Right cardiac atrium (tissue), 5 donors: ENCODE results near the gene ABCA13. TPM values are rescaled to one million over a fixed set of nuclear protein-coding genes. Genes with fewer than 3 reads are reported as not detected.
A peak's percentile ranks its signal among the peaks of the same experiment; 100 is the strongest.

Experiments
- ATAC-seq, 2 donors: fragments of 200-7000 bp; cut with Tn5 transposase; one replicate each; pipeline versions ENCODE4 v1.8.0 to v1.9.1; 2020; ENCODE audit warnings: moderate library complexity in 2 of 2, mild to moderate bottlenecking in 1 of 2
- DNase-seq, 3 donors: peaks; one replicate each; pipeline ENCODE4 v3.0.0-alpha.2; 2020
- H3K27ac ChIP-seq: one replicate; pipeline ENCODE4 v1.5.1; 2013; ENCODE audit warnings: mild to moderate bottlenecking, low read length, control low read depth, moderate library complexity
- H3K27me3 ChIP-seq: one replicate; pipeline ENCODE4 v1.6.1; 2013; ENCODE audit not compliant: control insufficient read depth, insufficient read depth
- H3K4me1 ChIP-seq: one replicate; pipeline ENCODE4 v1.6.1; 2013; ENCODE audit warnings: low read length; ENCODE audit not compliant: control insufficient read depth, insufficient read depth
- H3K4me3 ChIP-seq: one replicate; pipeline ENCODE4 v1.5.1; 2013; ENCODE audit warnings: low read length, control low read depth
- H3K9me3 ChIP-seq: one replicate; pipeline ENCODE4 v1.6.1; 2013; ENCODE audit warnings: low read length; ENCODE audit not compliant: control insufficient read depth
- WGBS: extraction: QIAGEN DNeasy Blood & Tissue Kit; methylation state at CpG from one replicate; pipeline ENCODE4 v1.1.7; 2013; 5-methylcytosine and 5-hydroxymethylcytosine counted together
- intact Hi-C, 4 donors: fragments of 100-400 bp; cut with DNase I; formaldehyde crosslinking; loops; one replicate each; pipeline versions ENCODE4 v1.11.0 to v1.14.0; 2022 to 2023
- polyA plus RNA-seq: library from polyadenylated mRNA; stranded (reverse); fragments of 200-250 nt; gene quantifications from one replicate; pipeline ENCODE4 v1.2.3, GENCODE V29; 2013
- total RNA-seq, 4 donors: library from RNA; stranded (reverse); fragmentation: NEBNext Ultra II Directional; extraction: Animal tissue kit (Norgen Biotek cat#: 25700); gene quantifications; one replicate each; pipeline ENCODE4 v1.2.1, GENCODE V29; 2021
- donor health status: healthy with polysubstance abuse.
- donor health status: DM: no; HTN: yes; CAD: no.
- donor health status: DM: no; HTN: no; CAD: no.
- donor health status: DM: no; HTN: yes; CAD: no; lungs with severe emphysema.
- donor health status: DM: yes; HTN: yes; CAD: no.

Gene ABCA13
- total and polyA plus RNA-seq, 5 donors: not detected

DNA sequence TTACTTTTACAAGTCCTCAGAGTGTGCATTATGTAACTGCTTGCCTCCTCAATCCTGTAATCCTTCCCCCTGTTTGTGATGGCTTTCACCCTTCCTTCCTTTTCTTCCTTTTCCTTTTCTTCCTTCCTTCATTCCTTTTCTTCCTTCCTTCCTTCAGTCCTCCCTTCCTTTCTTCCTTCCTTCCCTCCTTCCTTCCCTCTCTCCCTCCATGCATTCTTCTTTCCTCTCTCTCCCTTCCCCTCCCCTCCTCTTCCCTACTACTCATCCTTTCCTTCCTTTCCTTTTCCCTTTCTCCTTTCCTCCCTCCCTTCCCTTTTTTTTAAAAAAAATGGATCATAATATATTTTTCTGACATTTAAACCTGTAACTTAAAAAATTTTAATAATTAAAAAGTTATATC, 22.2 kb upstream of the ABCA13 start:
- DNase-seq (no peak), ATAC-seq (no peak)
- Histone ChIP-seq H3K4me1 (no peaks in the 10 kb centered on the region), H3K27me3 (no peaks in the 10 kb centered on the region), H3K4me3 (no peak overlapping the region), H3K9me3 (no peaks in the 10 kb centered on the region), H3K27ac (no peak overlapping the region)
- intact Hi-C loops: no loop called here

DNA sequence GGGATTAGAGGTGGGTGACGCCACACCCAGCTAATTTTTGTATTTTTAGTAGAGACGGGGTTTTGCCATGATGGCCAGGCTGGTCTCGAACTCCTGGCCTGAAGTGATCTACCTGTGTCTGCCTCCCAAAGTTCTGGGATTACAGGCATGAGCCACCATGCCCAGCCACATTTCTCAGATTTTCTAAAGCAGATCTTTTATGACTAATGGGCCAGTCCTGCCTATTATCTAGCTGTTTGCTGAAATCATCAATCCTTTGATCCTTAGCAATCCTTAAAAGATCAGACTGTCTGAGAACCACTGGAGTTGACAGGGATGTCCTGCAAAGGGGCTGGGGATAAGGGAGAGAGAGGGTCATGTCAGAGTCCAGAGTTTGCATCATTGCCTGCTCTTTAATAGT, 21.2 kb upstream of the ABCA13 start:
- no peaks in the 10 kb centered on the region for H3K27me3 ChIP-seq
- no peak overlapping the region for H3K4me3 ChIP-seq
- no peak overlapping the region for H3K27ac ChIP-seq
- H3K4me1 ChIP-seq: no peaks in the 10 kb centered on the region
- no peak for ATAC-seq
- H3K9me3 ChIP-seq: no peaks in the 10 kb centered on the region
- no peak for DNase-seq
- 92% methylated on average over 3 of the region's 3 CpGs for WGBS
- intact Hi-C loops: no loop called here

DNA sequence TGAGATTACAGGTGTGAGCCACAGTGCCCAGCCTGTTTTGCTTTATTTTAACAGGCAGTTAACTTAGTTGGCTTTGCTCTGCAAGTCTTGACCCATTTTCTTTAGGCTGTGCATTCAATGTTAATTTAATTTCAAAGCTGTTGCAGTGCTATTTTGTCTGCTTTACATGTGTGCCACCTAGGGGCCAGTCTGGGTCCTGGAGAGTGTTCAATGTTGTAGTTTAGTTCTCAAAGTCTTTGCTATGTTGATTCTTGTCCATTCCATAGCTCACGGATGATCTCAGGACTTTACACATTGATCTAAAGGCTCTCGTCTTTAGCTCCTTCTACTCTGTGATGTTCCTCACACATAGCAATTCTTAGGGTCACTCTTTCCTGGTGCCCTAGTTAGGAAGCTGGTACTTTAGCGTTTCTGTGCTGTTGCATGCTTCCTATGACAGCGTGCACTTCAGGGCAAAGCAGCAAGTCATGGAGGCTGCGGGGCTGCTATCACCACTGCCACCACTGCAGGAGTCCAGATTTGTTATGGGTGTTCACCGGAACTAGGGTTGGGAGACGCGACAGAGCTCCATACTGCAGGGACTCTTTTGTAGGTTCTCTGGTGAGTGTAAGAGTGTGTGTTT, 16.4 kb upstream of the ABCA13 start:
- intact Hi-C loops: no loop called here
- no peak overlapping the region for H3K27ac ChIP-seq
- no peak for ATAC-seq
- H3K4me3 ChIP-seq: no peak overlapping the region
- DNase-seq: peak in 1 of 3 donors; percentile 38
- WGBS: 82% methylated on average over 8 of the region's 8 CpGs
- H3K27me3 ChIP-seq: no peaks in the 10 kb centered on the region
- H3K4me1 ChIP-seq: no peaks in the 10 kb centered on the region
- H3K9me3 ChIP-seq: no peaks in the 10 kb centered on the region

DNA sequence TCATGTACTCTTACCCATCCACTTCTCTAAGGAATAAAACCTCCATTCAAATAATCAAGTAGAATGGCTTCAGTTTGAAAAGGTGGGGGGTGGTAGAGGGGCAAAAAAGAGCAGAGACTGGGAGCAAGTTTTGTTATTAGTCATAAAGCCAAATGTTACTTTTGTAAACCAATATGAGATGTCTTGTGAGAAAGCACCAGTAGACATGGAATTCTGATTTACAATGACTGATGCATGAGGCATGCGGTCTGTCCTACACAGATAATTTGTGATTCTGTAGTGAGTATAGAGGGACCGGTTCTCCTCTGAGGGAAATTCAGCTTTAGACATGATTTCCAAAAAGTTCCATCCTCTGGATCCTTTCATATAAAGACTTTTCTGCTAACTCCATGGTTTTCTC, 12.9 kb upstream of the ABCA13 start:
- Histone ChIP-seq H3K9me3 (peaks cover 2% of the 10 kb centered on the region), H3K27ac (no peak overlapping the region), H3K27me3 (no peaks in the 10 kb centered on the region), H3K4me1 (no peaks in the 10 kb centered on the region), H3K4me3 (no peak overlapping the region)
- no peak for ATAC-seq
- no peak for DNase-seq
- WGBS: 91% methylated on average over 2 of the region's 2 CpGs
- intact Hi-C loops: no loop called here

DNA sequence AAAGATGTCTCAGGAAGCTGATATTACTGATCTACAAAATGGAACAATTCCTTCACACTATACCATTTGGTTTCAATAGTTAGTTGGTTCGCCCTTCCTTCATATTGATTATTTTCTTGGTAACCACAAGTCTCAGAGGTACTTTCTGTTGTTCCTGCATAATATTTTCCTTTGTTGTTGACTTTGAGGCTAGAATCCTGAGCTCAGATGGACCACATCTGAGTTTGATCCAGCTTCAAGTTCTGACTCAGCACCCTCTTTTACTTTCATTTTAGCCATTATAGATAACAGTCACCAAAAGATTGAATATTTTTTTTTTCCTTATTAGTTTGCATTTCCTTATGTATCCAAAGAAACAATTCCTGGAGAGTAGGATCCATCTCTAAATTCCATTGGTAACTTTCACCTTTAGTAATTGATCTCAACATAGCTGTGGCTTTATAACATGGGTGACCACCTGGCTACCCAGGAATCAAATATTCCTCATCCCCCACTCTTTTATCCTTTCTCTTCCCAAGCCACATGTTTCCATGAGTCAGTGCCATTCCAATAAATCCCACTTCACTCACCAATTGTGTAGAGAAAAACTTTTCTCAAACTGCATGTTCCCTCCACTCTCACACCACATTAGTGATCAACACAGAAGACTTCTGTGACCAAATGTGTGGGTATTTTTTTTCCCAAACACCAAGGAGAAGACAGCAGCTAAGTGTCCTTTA, 9.7 kb upstream of the ABCA13 start:
- H3K4me3 ChIP-seq: no peak overlapping the region
- no peak overlapping the region for H3K27ac ChIP-seq
- H3K9me3 ChIP-seq: peaks cover 2% of the 10 kb centered on the region
- ATAC-seq: no peak
- WGBS: 90% methylated on average over 1 of the region's 1 CpG
- H3K27me3 ChIP-seq: no peaks in the 10 kb centered on the region
- DNase-seq: no peak
- H3K4me1 ChIP-seq: no peaks in the 10 kb centered on the region
- intact Hi-C loops: no loop called here

DNA sequence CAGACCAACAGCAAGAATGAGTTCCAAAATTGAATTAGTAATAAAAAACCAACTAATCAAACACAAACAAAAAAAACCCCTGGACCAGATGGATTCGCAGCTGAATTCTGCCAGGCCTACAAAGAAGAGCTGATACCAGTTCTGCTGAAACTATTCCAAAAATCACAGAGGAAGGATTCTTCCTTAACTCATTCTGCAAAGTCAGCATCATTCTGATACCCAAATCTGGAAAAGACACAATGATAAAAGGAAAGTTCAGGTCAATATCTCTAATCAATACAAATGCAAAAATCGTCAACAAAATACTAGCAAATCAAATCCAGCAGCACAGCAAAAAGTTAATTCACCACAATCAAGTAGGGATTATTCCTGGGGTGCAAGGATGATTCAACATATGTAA, 6.1 kb upstream of the ABCA13 start:
- whole genome bisulfite sequencing: 65% methylated on average over 2 of the region's 2 CpGs
- Histone ChIP-seq H3K9me3 (peaks cover 2% of the 10 kb centered on the region), H3K27me3 (no peaks in the 10 kb centered on the region), H3K4me3 (no peak overlapping the region), H3K27ac (no peak overlapping the region), H3K4me1 (no peaks in the 10 kb centered on the region)
- DNase-seq (no peak), ATAC-seq (no peak)
- intact Hi-C loops: no loop called here

DNA sequence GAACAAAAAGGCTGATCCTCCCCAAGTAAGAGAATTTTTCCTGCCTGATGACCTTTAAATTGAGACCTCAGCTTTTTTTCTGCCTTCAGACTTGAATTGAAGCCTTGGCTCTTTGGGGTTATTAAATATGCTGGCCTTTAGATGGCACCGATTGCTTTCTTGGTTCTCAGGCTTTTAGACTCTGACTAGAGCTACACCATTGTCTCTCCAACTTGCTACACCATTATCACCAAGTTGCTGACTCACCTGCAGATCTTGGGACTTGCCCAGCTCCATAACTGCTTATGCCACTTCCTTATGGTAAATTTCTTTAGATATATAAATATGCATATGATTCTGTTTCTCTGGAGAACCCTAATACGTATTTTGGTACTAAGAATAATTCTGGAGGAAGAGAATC, 3.1 kb upstream of the ABCA13 start:
- no peak overlapping the region for H3K27ac ChIP-seq
- DNase-seq (no peak), ATAC-seq (no peak)
- 56% methylated on average over 2 of the region's 2 CpGs for WGBS
- H3K27me3 ChIP-seq: no peaks in the 10 kb centered on the region
- H3K9me3 ChIP-seq: peaks cover 2% of the 10 kb centered on the region
- H3K4me1 ChIP-seq: no peaks in the 10 kb centered on the region
- intact Hi-C loops: no loop called here
- H3K4me3 ChIP-seq: no peak overlapping the region

DNA sequence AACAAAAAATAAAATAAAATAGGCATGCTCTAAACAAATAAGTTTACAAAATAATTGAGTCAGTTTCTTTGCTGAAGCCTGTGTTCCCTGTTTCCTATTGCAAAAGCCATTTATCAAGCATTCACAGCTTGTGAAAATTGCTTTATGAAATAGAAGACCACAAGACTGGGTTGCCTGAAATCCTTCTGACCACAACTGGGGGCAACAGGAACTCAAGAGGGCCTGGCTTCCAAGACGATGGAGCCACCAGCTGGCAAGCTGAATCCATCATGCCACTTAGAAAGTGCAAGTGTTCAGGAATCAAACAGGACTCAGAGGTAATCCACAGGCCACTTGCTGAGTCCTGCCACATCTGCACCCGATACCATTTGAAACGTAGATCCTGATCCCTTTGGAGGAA, 752 bp upstream of the ABCA13 start:
- 72% methylated on average over 3 of the region's 3 CpGs for WGBS
- no peaks in the 10 kb centered on the region for H3K4me1 ChIP-seq
- no peak overlapping the region for H3K27ac ChIP-seq
- H3K4me3 ChIP-seq: no peak overlapping the region
- no peaks in the 10 kb centered on the region for H3K27me3 ChIP-seq
- DNase-seq (no peak), ATAC-seq (no peak)
- H3K9me3 ChIP-seq: no peaks in the 10 kb centered on the region
- intact Hi-C loops: no loop called here

DNA sequence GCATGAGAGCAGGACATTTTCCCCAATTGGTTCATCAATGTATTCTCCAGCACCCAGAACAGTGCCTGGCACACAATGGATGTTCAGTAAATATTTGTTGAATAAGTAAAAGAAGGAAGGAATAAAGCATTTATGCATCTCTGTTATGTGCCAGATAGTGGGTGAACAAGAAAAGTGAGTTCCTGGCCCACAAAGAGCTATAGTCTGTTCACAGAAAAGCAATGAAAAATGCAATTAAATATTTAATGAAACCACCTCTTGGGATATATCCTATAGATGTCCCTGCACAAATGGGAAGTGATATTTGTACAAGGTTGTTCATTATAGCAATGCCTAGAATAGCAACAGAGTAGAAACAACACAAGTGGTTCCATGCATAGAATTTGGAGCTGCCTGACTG, 2.1 kb downstream of the ABCA13 start:
- intact Hi-C loops: no loop called here
- H3K27me3 ChIP-seq: no peaks in the 10 kb centered on the region
- no peaks in the 10 kb centered on the region for H3K9me3 ChIP-seq
- no peak for ATAC-seq
- no peak for DNase-seq
- H3K4me1 ChIP-seq: no peaks in the 10 kb centered on the region
- H3K27ac ChIP-seq: no peak overlapping the region
- no peak overlapping the region for H3K4me3 ChIP-seq

DNA sequence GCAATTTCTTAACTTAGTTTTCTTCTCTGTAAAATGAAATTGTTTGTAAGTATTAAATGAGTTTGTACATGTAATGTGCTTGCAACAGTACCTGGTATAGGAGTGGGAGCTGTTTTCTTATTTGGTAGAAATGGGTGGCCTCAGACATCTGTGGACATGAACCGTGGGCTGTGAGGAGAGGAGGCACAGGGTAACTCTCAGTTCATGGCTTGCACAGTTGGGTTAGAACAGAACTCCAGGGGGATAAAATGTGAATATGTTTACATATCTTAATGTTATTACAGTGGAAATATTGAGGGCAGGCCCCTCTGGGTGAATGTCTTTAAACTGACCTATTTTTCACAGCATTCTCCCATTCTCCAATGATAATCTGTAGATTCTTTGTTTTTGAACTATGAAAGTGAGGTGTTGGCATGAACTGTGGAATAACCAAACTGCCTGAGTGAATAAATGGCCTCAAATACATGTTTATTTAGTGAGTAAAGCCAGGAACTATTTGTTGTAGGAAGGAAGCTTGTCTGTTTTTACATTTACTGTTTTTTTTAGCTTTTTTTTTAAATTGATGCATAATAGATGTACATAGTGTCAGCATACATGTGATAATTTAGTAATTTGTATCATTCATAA, 2.6 kb downstream of the ABCA13 start:
- WGBS: 67% methylated on average over 1 of the region's 1 CpG
- Histone ChIP-seq H3K27me3 (no peaks in the 10 kb centered on the region), H3K27ac (no peak overlapping the region), H3K9me3 (no peaks in the 10 kb centered on the region), H3K4me1 (no peaks in the 10 kb centered on the region), H3K4me3 (no peak overlapping the region)
- ATAC-seq (no peak), DNase-seq (no peak)
- intact Hi-C loops: no loop called here

DNA sequence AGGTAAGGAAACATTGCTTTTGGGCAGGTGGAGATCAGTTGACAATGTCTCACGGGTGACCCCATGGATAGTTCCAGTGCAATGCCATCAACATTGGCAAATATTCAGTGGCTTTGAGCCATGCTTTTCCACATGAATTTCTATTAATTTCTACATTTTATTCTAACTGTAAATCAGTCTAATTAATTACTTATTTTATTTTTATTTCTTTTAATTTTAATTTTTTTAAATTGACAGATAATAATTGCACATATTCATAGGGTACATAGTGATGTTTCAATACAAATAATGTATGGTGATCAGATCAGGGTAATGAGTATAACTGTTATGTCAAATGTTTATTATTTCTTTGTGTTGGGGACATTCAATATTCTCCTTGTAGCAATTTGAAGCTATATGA, 3.8 kb downstream of the ABCA13 start:
- H3K4me1 ChIP-seq: no peaks in the 10 kb centered on the region
- WGBS: 85% methylated on average over 1 of the region's 1 CpG
- DNase-seq (no peak), ATAC-seq (no peak)
- no peaks in the 10 kb centered on the region for H3K9me3 ChIP-seq
- H3K4me3 ChIP-seq: no peak overlapping the region
- H3K27ac ChIP-seq: no peak overlapping the region
- intact Hi-C loops: no loop called here
- no peaks in the 10 kb centered on the region for H3K27me3 ChIP-seq
